NCI-H1930 (cell line): ENCODE data around the gene PHLPP1.
A peak's percentile ranks its signal among the peaks of the same experiment; 100 is the strongest.
"Not testable (repeated sequence)": the region's sequence is repeated elsewhere in the genome, so short reads cannot be mapped to it uniquely, and the experiment has no call there.

Experiments used
- DNase-seq, 2 experiments: peaks; one replicate each; lab custom pipeline; 2025; lab: John Stamatoyannopoulos, UW

The PHLPP1 gene

GRCh38 chr18:62717925-62718800, 2.8 kb downstream of the PHLPP1 start:
- DNase-seq: no peak

DNA sequence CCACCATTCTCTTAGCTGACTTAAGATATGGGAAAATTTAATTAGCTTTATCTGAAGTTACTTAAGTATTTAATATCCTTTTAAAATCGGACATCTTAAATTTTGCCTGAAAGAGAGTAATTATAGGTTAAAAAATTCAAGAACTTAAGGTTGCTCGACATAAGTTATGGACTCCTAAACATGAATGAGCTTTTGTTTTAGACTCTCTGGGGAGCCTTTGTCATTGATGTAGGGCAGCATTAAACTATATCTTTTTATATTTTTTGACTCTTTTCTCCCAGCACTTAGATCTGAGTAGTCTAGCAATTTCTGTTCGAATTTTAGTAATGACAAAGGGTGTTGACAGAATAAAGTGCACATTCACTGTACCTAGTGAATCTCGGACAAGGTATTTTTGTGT, 4.7 kb downstream of the PHLPP1 start:
- no peak for DNase-seq

DNA sequence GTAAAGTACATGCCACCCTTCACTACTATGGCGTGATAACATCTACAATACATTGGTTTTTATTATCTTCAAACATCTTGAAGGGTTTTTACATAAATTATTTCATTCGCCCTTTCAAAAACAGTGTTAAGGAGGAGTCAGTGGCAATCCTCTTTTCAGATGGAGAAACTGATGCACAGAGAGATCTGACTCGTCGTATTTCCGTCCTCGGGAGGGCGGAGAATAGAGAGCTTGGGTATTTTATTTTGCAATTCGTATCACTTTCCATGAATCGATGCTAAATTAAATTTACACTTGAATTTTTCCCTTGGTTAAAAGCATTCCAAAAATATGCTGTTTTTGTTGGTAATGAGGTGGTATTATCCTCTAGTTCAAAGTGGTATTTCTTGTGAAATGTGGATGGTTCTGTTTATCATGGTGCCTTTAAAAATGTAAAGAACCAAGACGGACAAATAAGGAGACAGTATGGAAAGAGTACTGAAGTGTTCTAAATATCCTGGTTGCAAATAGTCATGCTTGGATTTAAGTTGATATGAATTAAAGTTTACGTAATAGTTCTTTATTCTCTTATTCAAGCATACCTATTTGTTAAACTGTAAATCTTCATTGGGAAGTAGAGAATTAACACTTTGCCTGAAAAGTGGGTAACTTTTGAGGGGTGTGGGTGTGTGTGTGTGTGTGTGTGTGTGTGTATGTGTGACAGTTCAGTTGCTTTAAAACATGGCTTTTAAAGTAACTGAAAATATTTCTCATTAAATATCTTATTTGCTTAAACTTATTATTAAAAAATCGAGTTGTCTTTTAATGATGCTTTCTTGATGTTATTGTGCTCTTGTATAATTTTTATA, 5.6 kb downstream of the PHLPP1 start:
- no peak for DNase-seq

DNA sequence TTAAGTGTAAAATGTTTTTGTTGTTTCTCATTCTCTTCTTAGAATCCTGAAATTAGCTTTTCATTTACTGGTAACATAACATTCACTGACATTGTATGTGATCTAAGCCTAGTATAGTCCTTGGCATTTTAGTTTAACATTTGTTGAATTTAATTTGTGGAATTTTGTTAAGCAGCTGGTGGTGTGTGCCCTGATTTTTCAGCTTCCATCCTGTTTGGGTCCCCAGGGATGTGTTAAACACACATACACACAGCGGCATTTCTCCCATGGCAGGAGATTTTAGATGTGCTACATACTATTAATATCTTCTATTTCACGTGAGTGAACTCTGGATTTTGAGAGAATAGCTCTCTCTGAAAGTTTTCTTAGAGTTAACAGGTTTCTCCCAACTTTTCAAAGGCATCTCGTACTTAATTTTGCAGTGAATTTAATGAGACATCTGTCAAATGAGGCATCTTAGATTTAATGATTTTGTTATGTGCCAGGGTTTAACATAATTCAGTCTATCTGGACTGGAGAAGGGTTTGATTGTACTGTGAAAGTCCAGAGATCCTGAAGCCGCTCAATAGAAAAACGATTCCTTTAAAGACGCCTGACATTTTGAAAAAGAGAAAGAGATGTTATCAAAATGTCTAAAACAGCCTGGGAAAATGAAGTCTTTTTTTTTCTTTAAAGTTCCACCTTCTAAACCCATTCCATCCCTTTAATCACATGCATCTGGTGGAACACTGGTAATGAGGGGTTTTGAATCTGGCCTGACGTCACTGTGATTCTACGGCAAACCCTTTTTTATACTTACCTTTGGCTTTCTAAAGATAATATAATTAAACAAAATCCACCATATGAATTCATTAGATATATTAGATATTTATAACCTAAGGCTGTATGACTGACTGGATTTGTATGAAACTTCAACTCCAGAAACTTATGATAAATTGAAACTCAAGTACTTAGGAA, 6.8 kb downstream of the PHLPP1 start:
- DNase-seq: peak in 1 of 2 experiments; percentile 14

- no peak for DNase-seq
Observed at GRCh38 chr18:62723666-62724281, 8.4 kb downstream of the PHLPP1 start.

DNA sequence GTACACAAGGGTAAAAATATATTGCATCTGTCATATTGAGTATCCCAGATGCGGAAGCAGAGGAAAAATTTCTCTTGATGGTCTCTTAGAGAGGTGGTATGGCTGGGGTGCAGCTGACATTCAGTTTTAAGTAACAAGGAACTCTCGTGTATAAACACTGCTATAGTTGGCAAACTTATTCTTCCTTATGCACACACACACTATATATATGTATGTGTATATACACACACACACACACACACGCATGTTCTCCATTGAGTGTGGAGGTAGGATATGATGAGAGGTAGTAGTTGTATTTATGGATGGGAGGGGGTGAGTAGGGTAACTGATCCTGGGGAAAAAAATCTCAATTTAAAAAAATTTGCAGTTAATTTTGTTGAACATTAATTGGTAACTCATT, 10.6 kb downstream of the PHLPP1 start:
- DNase-seq: no peak

DNA sequence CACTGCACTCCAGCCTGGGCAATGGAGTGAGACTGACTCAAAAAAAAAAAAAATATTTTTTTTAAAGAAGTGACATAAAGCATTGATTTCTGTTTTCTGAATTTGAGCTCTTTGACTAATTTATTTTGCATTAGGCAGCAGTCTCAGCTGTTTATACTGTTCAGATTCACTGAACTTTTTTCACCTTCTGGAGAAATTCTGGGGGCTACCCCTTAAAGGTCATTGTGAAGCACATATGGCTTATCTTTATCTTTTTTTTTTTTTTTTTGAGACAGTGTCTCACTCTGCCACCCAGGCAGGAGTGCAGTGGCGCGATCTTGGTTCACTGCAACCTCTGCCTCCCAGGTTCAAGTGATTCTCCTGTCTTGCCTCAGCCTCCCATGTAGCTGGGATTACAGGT, 12.9 kb downstream of the PHLPP1 start:
- no peak for DNase-seq

- DNase-seq: no peak
Observed at GRCh38 chr18:62729487-62730386, 14.4 kb downstream of the PHLPP1 start.

DNA sequence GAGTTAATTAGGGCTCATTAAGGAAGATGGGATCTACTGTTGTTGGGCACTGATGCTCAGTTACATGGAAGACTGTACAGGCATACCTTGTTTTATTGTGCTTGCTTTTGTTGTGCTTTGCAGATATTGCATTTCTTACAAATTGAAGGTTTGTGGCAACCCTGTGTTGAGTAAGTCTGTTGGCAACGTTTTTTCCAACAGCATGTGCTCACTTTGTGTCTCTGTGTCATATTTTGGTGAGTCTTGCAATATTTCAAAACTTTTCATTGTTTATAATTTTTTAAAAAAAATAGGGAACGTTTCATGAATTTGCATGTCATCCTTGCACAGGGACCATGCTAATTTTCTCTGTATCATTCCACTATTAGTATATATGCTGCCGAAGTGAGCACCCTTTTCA, 15.6 kb downstream of the PHLPP1 start:
- DNase-seq: no peak

DNA sequence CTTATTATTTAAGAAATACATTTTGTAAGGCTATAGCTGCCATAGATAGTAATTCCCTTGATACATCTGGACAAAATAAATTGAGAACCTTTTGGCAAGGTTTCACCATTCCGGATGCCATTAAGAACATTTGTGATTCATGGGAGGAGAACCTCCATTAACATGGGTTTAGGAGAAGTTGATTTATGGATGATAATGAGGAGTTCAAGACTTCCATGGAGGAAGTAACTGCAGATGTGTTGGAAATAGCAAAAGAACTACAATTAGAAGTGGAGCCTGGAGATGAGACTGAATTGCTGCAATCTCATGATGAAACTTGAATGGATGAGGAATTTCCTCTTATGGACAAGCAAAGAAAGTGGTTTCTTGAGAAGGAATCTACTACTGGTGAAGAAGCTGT, 17.3 kb downstream of the PHLPP1 start:
- DNase-seq: no peak

- DNase-seq: no peak
Observed at GRCh38 chr18:62734290-62734689, 18.9 kb downstream of the PHLPP1 start.

- no peak for DNase-seq
Observed at GRCh38 chr18:62735387-62735786, 20.0 kb downstream of the PHLPP1 start.

GRCh38 chr18:62736077-62736855, 20.9 kb downstream of the PHLPP1 start:
- no peak for DNase-seq

- DNase-seq: no peak
Observed at GRCh38 chr18:62737241-62737873, 22.0 kb downstream of the PHLPP1 start.

DNA sequence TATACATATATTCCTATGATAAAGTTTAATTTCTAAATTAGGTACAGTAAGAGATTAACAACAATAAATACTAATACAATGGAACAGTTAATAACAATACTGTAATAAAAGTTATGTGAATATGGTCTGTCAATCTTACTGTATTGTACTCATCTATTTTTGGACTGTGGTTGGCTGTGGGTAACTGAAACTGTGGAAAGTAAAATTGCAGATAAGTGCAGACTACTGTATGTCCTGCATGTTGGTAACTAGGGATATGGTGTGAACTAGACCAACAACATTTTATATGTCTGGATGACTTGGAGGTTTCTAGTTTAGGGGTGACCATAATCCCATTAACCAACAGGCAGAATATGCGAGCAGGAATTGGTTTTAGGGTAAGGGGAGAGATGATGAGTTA, 23.3 kb downstream of the PHLPP1 start:
- no peak for DNase-seq

- no peak for DNase-seq
Observed at GRCh38 chr18:62739911-62740310, 24.6 kb downstream of the PHLPP1 start.

GRCh38 chr18:62740650-62741049, 25.3 kb downstream of the PHLPP1 start:
- not testable (repeated sequence) for DNase-seq

DNA sequence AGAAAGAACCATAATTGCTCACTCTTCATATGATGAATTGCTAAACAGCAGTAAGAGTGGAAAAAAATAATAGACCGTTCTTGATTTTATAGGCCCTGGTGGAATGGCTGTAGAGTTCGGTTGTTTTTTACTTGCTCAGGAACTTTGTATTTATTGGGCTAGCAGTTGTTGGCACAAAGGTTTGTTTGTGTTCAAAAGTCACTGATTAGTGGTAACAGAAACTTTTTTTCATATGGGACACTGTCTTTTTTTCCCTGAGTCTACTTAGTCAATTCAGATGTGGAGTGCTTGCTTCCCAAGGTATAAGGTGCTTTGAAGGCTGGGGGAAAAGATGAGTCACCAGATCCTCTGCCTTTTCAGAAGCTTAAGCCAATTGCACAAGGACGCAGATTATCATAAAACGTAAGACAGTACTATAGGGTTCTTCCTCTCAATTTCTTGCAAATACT, 25.8 kb downstream of the PHLPP1 start:
- no peak for DNase-seq

DNA sequence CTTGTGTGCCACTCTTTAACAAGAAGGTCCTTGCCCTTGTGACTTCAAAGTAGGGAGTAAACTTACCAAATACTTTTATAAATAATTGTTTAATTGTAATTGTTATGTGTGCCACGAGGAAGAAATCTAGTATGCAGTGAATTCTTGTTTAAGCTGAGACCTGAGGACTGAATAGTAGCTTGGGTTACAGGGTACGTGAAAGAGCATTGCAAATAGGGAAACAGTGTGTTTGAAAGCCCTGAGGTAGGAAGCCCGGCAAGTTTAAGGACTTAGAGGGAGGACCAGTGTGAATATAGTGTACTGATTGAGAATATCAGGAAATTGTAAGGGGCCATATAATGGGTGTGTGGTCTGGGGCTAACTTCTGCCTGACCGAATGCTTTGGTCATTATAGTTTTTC, 26.2 kb downstream of the PHLPP1 start:
- no peak for DNase-seq
